H1 (cell line): ENCODE measurements around the gene INPP5B. TPM values are rescaled to one million over a fixed set of nuclear protein-coding genes. Genes with fewer than 3 reads are reported as not detected.
"Not testable (repeated sequence)": the region's sequence is repeated elsewhere in the genome, so short reads cannot be mapped to it uniquely, and the experiment has no call there.

Experiments
- CTCF ChIA-PET: fragments of 300-600 bp; sonication (Branson Sonifier 250); formaldehyde crosslinking; loops from one replicate; lab custom pipeline; 2021; ENCODE audit not compliant: partially characterized antibody; lab: Charles Lee
- POLR2A ChIA-PET: fragments of 300-600 bp; sonication (Branson Sonifier 250); formaldehyde crosslinking; loops from one replicate; lab custom pipeline; 2021; ENCODE audit warnings: inconsistent platforms; ENCODE audit not compliant: partially characterized antibody; lab: Charles Lee
- DNase-seq, 2 experiments: peaks; one replicate each; pipeline versions ENCODE4 v3.0.0 to v3.0.0-alpha.2; 2010 to 2022; ENCODE audit warnings: low spot score in 2 of 2, low read depth in 1 of 2, mixed read lengths in 1 of 2
- FAIRE-seq: peaks from 2 replicates; lab custom pipeline; 2011; peaks lifted over from hg19 to GRCh38; lab: Jason Lieb, UNC
- H2AFZ ChIP-seq: 2 replicates; pipeline ENCODE4 v1.8.1; 2012; ENCODE audit warnings: low read length, inconsistent platforms
- H2AK5ac ChIP-seq: 2 replicates; pipeline ENCODE4 v1.6.1; 2013; ENCODE audit warnings: low read depth, low read length
- H2BK120ac ChIP-seq: replicated peaks from 2 replicates; pipeline ENCODE3; 2013; ENCODE audit warnings: low read depth, low read length, inconsistent platforms
- H2BK12ac ChIP-seq: 2 replicates; pipeline ENCODE4 v1.6.1; 2013; ENCODE audit warnings: low read depth, low read length
- H2BK15ac ChIP-seq: 2 replicates; pipeline ENCODE4 v1.6.1; 2013; ENCODE audit warnings: low read length
- H2BK20ac ChIP-seq: 2 replicates; pipeline ENCODE4 v1.6.1; 2013; ENCODE audit warnings: low read length
- H2BK5ac ChIP-seq: 2 replicates; pipeline ENCODE4 v1.6.1; 2013; ENCODE audit warnings: low read depth, low read length
- H3K14ac ChIP-seq: 2 replicates; pipeline ENCODE4 v1.6.1; 2013; ENCODE audit warnings: inconsistent platforms; ENCODE audit not compliant: insufficient read length
- H3K18ac ChIP-seq: 2 replicates; pipeline ENCODE4 v1.6.1; 2013; ENCODE audit warnings: low read length; ENCODE audit errors: extremely low read depth
- H3K23ac ChIP-seq: 2 replicates; pipeline ENCODE4 v1.6.1; 2013; ENCODE audit warnings: inconsistent platforms; ENCODE audit not compliant: insufficient read length
- H3K23me2 ChIP-seq: 2 replicates; pipeline ENCODE4 v1.6.1; 2013; ENCODE audit warnings: low read depth, low read length
- H3K27ac ChIP-seq: 2 replicates; pipeline ENCODE4 v1.6.1; 2011; ENCODE audit warnings: low read depth, low read length, inconsistent platforms
- H3K27me3 ChIP-seq, 4 experiments: replicated peaks in 1 of 4; 1 replicate in 1 of 4; 2 replicates in 3 of 4; pipeline versions ENCODE4 v1.6.1 to v1.8.1; 2011 to 2013; ENCODE audit warnings: low read length in 3 of 4, mild to moderate bottlenecking in 3 of 4, inconsistent platforms in 2 of 4, mixed read lengths in 2 of 4, moderate library complexity in 1 of 4; ENCODE audit not compliant: control insufficient read depth in 3 of 4, insufficient read depth in 3 of 4; ENCODE audit errors: extremely low read depth in 1 of 4
- H3K36me3 ChIP-seq, 4 experiments: 2 replicates each; pipeline versions ENCODE4 v1.6.1 to v1.8.1; 2011 to 2013; ENCODE audit warnings: mild to moderate bottlenecking in 4 of 4, low read length in 3 of 4, moderate library complexity in 2 of 4, control low read depth in 1 of 4, inconsistent platforms in 1 of 4; ENCODE audit not compliant: insufficient read depth in 4 of 4, control insufficient read depth in 2 of 4
- H3K4ac ChIP-seq: replicated peaks from 2 replicates; pipeline ENCODE3; 2013; ENCODE audit warnings: low read length, low read depth, mixed read lengths, inconsistent platforms; ENCODE audit not compliant: insufficient read length
- H3K4me1 ChIP-seq, 4 experiments: replicated peaks in 1 of 4; 1 replicate in 1 of 4; 2 replicates in 3 of 4; pipeline versions ENCODE4 v1.6.1 to v1.8.1; 2011 to 2013; ENCODE audit warnings: low read length in 3 of 4, inconsistent platforms in 2 of 4, mixed read lengths in 1 of 4; ENCODE audit not compliant: insufficient read depth in 4 of 4, control insufficient read depth in 3 of 4
- H3K4me2 ChIP-seq, 2 experiments: 2 replicates each; pipeline versions ENCODE4 v1.6.1 to v1.8.1; 2011 to 2013; ENCODE audit warnings: low read depth in 2 of 2, low read length in 2 of 2, control low read depth in 1 of 2, inconsistent platforms in 1 of 2, mild to moderate bottlenecking in 1 of 2; ENCODE audit not compliant: insufficient read depth in 1 of 2
- H3K4me3 ChIP-seq, 4 experiments: fragments of 200-600, 300-600 bp in 1 of 4; sonication (generic), shearing (Covaris generic), sonication (Bioruptor Twin) in 1 of 4; 2 replicates each; pipeline versions ENCODE4 v1.5.1 to v1.8.1; 2011 to 2016; ENCODE audit warnings: low read length in 4 of 4, low read depth in 3 of 4, control low read depth in 2 of 4, inconsistent platforms in 2 of 4, mild to moderate bottlenecking in 2 of 4, mixed read lengths in 1 of 4, moderate library complexity in 1 of 4; ENCODE audit not compliant: insufficient read depth in 2 of 4; ENCODE audit errors: extremely low read depth in 1 of 4
- H3K56ac ChIP-seq: replicated peaks from 2 replicates; pipeline ENCODE3; 2013; ENCODE audit warnings: low read depth, mild to moderate bottlenecking, mixed read lengths, low read length, inconsistent platforms; ENCODE audit not compliant: insufficient read length
- H3K79me1 ChIP-seq: 2 replicates; pipeline ENCODE4 v1.6.1; 2013; ENCODE audit warnings: low read depth, low read length, control low read depth
- H3K79me2 ChIP-seq, 2 experiments: 2 replicates each; pipeline versions ENCODE4 v1.6.1 to v1.8.1; 2012 to 2013; ENCODE audit warnings: low read length in 2 of 2, mild to moderate bottlenecking in 2 of 2, inconsistent platforms in 1 of 2; ENCODE audit not compliant: insufficient read depth in 2 of 2, control insufficient read depth in 1 of 2
- H3K9ac ChIP-seq, 4 experiments: replicated peaks in 1 of 4; 1 replicate in 1 of 4; 2 replicates in 3 of 4; pipeline versions ENCODE4 v1.6.1 to v1.8.1; 2011 to 2013; ENCODE audit warnings: low read depth in 3 of 4, low read length in 3 of 4, control low read depth in 2 of 4, mild to moderate bottlenecking in 2 of 4, moderate library complexity in 2 of 4, inconsistent platforms in 1 of 4; ENCODE audit errors: extremely low read depth in 1 of 4
- H3K9me3 ChIP-seq, 2 experiments: 2 replicates each; pipeline versions ENCODE4 v1.6.1 to v1.8.1; 2012 to 2013; ENCODE audit warnings: mild to moderate bottlenecking in 2 of 2, moderate library complexity in 2 of 2, control low read depth in 1 of 2, inconsistent platforms in 1 of 2, low read depth in 1 of 2, low read length in 1 of 2, mixed read lengths in 1 of 2; ENCODE audit not compliant: insufficient read depth in 2 of 2
- H4K20me1 ChIP-seq, 2 experiments: replicated peaks in 1 of 2; 2 replicates each; pipeline versions ENCODE3 to v1.8.1; 2011 to 2013; ENCODE audit warnings: inconsistent platforms in 2 of 2, low read length in 2 of 2, mild to moderate bottlenecking in 1 of 2; ENCODE audit not compliant: insufficient read depth in 2 of 2, control insufficient read depth in 1 of 2
- H4K5ac ChIP-seq: 2 replicates; pipeline ENCODE4 v1.6.1; 2013; ENCODE audit warnings: low read length, low read depth, mixed read lengths, inconsistent platforms; ENCODE audit not compliant: insufficient read length
- H4K8ac ChIP-seq: 2 replicates; pipeline ENCODE4 v1.8.0; 2013; ENCODE audit warnings: mild to moderate bottlenecking, moderate library complexity, low read length, inconsistent platforms; ENCODE audit not compliant: insufficient read depth; ENCODE audit errors: extremely low read depth
- H4K91ac ChIP-seq: replicated peaks from 2 replicates; pipeline ENCODE3; 2013; ENCODE audit warnings: low read length, mixed read lengths, inconsistent platforms; ENCODE audit not compliant: insufficient read length
- WGBS, 2 experiments: shearing (Covaris generic) in 1 of 2; methylation state at CpG; one replicate each; pipeline versions ENCODE4 v1.1.6 to v1.1.7; 2013 to 2015; ENCODE audit warnings: low lambda C conversion rate in 2 of 2, mixed read lengths in 2 of 2, inconsistent platforms in 1 of 2, low coverage in 1 of 2, missing lambda C conversion rate in 1 of 2; ENCODE audit not compliant: insufficient replicate concordance in 2 of 2, insufficient coverage in 1 of 2, insufficient read length in 1 of 2; ENCODE audit errors: extremely low coverage in 1 of 2, missing lambda C conversion rate in 1 of 2; 5-methylcytosine and 5-hydroxymethylcytosine counted together
- polyA plus RNA-seq, 7 experiments: library from polyadenylated mRNA; depleted of rRNA in 3 of 7; stranded (reverse) in 5 of 7; unstranded in 2 of 7; fragments of >200 nt in 5 of 7; fragments of 200-250 nt in 2 of 7; gene quantifications; 1 replicate in 5 of 7; 2 replicates in 1 of 7; 4 replicates in 1 of 7; pipeline versions ENCODE4 v1.2.1 to v1.2.3, GENCODE V29; 2011 to 2013; ENCODE audit warnings: missing spikeins in 2 of 7, mixed read lengths in 2 of 7
- total RNA-seq: library from RNA; stranded (reverse); fragmentation: NEBNext Ultra II Directional; extraction: Animal tissue kit (Norgen Biotek cat#: 25700); gene quantifications from 2 replicates; pipeline ENCODE4 v1.2.1, GENCODE V29; 2021

Gene INPP5B
- total and polyA plus RNA-seq, 2 of the 8 experiments (the other 6 are each of a cell fraction or from before 2014, with no cell fraction given) = 14.0 to 23.7 TPM

GRCh38 chr1:37903921-37904320 lies 42.9 kb downstream of the INPP5B start:
- H2BK5ac ChIP-seq, H3K4me1 ChIP-seq, H3K18ac ChIP-seq, H3K36me3 ChIP-seq, H3K27me3 ChIP-seq, H3K27ac ChIP-seq, H4K5ac ChIP-seq, H2BK20ac ChIP-seq, H2BK15ac ChIP-seq, H4K91ac ChIP-seq, H3K9ac ChIP-seq, POLR2A ChIA-PET, H4K20me1 ChIP-seq, H2AFZ ChIP-seq, H3K56ac ChIP-seq, H3K4ac ChIP-seq, H3K23me2 ChIP-seq, H3K4me2 ChIP-seq, H2BK12ac ChIP-seq, H3K23ac ChIP-seq, H3K4me3 ChIP-seq, H3K79me2 ChIP-seq, DNase-seq, H2AK5ac ChIP-seq, H3K79me1 ChIP-seq, FAIRE-seq, H3K14ac ChIP-seq, H2BK120ac ChIP-seq, H4K8ac ChIP-seq, CTCF ChIA-PET: not testable (repeated sequence)
- peaks cover 11 to 14% of the 10 kb centered on the region in 2 experiments; a peak in 3 of 4 replicates for H3K9me3 ChIP-seq
- 99% methylated on average over 6 of the region's 6 CpGs; no CpG with 5 or more reads in 1 of the 2 experiments for WGBS, 2 experiments
